GM19395 (cell line): ENCODE results near the gene AEBP2.
"Not testable (repeated sequence)": the region's sequence is repeated elsewhere in the genome, so short reads cannot be mapped to it uniquely, and the experiment has no call there.

Source experiments
- ATAC-seq: cut with Tn5 transposase; IDR thresholded peaks from one replicate; pipeline ENCODE4 v1.9.1; 2021; ENCODE audit warnings: mild to moderate bottlenecking, moderate library complexity; ENCODE audit not compliant: unreplicated experiment

The AEBP2 gene

GRCh38 chr12:19439059-19440018 is at the start of gene AEBP2:
Gene AEBP2, plus strand, starts transcription at chr12:19439492. Its CDS starts 208 bp downstream, at chr12:19439700.
- ATAC-seq = peak; percentile 77

- ATAC-seq = no peak
These were observed 49.2 kb upstream of the AEBP2 start for GRCh38 chr12:19390051-19390598.

- not testable (repeated sequence) for ATAC-seq
These were observed 46.6 kb upstream of the AEBP2 start for GRCh38 chr12:19392644-19393043.

GRCh38 chr12:19394385-19394784 is 44.9 kb upstream of the AEBP2 start:
- ATAC-seq = no peak

GRCh38 chr12:19397534-19397933 is 41.8 kb upstream of the AEBP2 start:
- ATAC-seq = no peak

- ATAC-seq = no peak
These were observed 40.6 kb upstream of the AEBP2 start for GRCh38 chr12:19398376-19399363.

- not testable (repeated sequence) for ATAC-seq
These were observed 38.5 kb upstream of the AEBP2 start for GRCh38 chr12:19400649-19401285.

GRCh38 chr12:19402211-19402610 is 37.1 kb upstream of the AEBP2 start:
- ATAC-seq = no peak

GRCh38 chr12:19402743-19403431 is 36.4 kb upstream of the AEBP2 start:
- ATAC-seq = no peak

- no peak for ATAC-seq
These were observed 34.9 kb upstream of the AEBP2 start for GRCh38 chr12:19404242-19404880.

GRCh38 chr12:19409376-19409775 is 29.9 kb upstream of the AEBP2 start:
- no peak for ATAC-seq

- no peak for ATAC-seq
These were observed 29.1 kb upstream of the AEBP2 start for GRCh38 chr12:19410211-19410610.

GRCh38 chr12:19410629-19411185 is 28.6 kb upstream of the AEBP2 start:
- no peak for ATAC-seq

- no peak for ATAC-seq
These were observed 27.8 kb upstream of the AEBP2 start for GRCh38 chr12:19411234-19412204.

- no peak for ATAC-seq
These were observed 26.4 kb upstream of the AEBP2 start for GRCh38 chr12:19412844-19413243.

GRCh38 chr12:19413582-19413981 is 25.7 kb upstream of the AEBP2 start:
- ATAC-seq = not testable (repeated sequence)

GRCh38 chr12:19415563-19415962 is 23.7 kb upstream of the AEBP2 start:
- no peak for ATAC-seq

- ATAC-seq = no peak
These were observed 20.2 kb upstream of the AEBP2 start for GRCh38 chr12:19419086-19419485.
